GM19193 (cell line): ENCODE results near the gene DTNA.

Experiments
- POLR2A ChIP-seq: IDR thresholded peaks from 4 replicates; pipeline ENCODE4 v1.6.1; 2011; ENCODE audit not compliant: insufficient read depth, insufficient read length; ENCODE audit errors: extremely low read depth

Gene DTNA

DNA sequence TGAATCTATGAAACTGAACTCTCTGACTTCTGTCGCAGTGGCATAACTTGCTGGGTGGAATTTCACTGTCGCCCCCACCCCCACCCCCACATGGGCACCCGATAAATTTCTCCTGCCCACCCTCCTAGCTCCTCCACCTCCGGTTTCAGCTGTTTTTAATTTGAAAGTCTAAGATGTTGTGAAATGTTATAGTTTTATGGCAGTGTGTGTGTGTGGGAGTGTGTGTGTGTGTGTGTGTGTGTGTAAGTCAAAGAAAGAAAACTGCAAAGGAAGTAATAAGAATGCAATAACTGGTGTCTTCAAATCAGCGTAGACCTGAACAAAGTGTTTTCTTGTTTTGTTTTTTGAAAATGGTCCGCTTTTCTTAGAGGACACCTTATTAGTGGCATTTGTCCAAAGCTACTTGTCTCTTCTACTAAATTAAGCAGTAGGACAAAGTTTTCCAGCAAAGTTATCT is 388 bp downstream of the DTNA start:
- TF ChIP-seq POLR2A = no peak

DNA sequence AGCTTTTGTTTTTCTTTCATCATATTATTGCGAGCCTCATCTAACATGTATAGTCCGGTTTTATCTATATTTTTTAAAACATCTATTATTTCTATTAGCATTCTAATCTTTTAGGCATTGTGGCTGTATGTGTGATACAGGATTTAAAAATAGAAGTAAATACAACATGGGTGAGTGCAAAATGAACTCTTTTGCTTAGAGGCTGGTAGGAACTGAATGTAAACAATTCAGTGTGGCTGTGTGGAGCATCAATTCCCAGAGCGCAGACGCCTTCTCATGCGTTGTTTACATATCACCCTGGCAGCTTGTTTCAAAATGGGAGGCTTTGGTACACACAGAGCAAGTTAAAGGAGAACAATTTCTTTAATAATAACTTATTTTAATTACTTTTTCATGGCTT is 836 bp downstream of the DTNA start:
- TF ChIP-seq POLR2A = no peak

DNA sequence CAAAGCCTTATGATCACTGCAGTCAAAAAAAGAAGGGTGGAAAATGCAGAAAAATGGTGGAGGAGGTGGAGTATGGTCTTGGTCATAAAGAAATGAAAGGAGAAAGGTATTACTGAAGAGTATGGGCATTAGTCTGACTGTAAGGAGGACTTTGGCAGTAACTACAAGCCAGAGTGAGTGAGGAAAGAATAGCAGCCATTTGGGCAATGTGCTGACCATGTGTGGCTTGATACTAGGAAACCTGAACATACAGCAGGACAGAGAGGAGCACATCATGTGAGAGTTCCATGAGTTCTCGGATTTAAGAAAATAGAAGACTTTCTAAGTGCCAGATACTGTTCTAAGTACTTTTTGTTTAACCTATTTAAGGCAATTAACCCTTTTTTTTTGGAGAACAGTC is 8.5 kb downstream of the DTNA start:
- TF ChIP-seq POLR2A = no peak

GRCh38 chr18:34720220-34720619 is 10.1 kb downstream of the DTNA start:
- no peak for TF ChIP-seq POLR2A

DNA sequence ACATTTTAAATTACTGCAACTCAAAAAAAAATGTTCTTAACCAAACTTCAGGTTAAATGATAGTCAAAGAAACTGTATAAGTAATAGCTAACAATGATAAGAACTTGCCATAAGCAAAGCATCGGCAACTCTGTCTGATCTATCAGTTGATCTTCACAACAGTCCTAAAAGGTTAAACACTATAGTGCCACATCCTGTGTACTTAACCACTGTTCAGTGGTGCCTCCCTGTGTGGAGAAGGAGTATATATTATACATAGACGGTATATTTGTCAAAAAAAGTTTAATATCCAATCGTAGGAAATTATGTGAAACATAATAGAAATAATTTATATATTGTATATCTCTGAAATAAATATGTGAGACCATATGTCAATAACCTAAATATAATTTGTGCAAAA is 13.0 kb downstream of the DTNA start:
- no peak for TF ChIP-seq POLR2A

DNA sequence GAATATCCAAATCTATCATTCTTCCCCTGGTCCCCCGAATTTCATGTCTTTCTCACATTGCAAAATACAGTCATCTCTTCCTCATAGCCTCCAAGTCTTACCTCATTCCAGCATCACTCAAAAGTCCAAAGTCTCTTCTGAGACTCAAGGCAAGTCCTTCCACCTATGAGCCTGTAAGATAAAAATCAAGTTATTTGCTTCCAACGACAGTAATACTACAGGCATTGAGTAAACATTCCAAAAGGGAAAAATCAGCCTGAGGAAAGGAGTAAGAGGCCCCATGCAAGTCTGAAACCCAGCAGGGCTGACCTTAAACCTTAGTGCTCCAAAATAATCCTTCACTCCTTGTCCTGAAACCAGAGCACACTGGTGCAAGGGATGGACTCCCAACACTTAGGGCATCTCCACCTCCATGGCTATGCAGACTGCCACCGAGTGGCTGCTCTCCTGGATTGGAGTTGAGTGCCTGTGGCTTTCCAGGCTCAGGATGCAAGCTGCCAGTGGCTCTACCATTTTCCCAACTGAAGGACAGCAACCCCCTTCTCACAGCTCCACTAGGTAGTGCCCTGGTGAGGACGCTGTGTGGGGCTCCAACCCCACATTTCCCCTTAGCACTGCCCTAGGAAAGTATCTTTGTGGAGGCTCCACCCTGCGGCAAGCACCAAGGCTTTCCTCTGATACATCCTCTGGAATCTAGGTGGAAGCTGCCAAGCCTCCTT is 16.3 kb downstream of the DTNA start:
- no peak for TF ChIP-seq POLR2A

GRCh38 chr18:34729264-34729663 is 19.2 kb downstream of the DTNA start:
- TF ChIP-seq POLR2A = no peak

- no peak for TF ChIP-seq POLR2A
Measured at GRCh38 chr18:34729740-34730355, 19.8 kb downstream of the DTNA start.

DNA sequence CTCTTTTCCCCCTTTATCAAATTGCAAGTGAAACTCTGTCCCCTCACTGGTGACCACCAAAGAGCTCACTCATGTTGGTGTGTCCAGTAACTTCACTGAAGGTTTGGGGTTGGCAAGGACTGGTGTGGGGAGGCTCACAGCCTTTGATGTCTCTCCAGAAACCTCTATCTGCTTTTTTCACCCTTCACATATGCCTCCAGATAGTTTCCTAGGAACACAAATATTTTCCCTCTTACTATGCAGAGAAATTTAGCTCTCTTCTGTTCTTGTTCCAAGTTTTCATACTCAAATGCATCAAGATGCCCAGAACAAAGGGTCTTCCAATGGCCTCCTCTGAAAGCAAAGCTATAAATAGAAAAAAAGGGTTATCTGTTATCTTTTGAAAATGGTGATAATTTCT is 20.7 kb downstream of the DTNA start:
- TF ChIP-seq POLR2A = no peak

DNA sequence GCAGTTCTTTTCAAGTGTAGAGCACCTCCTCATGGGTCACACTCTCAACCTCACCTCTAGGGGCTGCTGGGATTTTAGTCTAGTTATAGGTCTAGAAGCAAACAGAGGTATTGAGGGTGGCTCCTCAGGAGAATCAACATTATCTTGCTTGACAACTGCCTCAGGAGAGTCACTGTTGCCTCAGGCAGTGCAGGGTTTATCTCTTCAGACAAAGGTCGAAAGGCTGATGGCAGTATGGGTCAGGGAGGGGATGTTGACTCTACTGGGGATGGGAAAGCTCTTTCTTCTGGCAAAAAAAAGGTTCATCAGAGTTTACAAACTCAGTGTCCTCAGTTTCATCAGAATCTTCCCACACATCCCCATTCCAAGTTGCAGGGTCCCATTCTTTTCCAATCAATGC is 24.0 kb downstream of the DTNA start:
- no peak for TF ChIP-seq POLR2A

DNA sequence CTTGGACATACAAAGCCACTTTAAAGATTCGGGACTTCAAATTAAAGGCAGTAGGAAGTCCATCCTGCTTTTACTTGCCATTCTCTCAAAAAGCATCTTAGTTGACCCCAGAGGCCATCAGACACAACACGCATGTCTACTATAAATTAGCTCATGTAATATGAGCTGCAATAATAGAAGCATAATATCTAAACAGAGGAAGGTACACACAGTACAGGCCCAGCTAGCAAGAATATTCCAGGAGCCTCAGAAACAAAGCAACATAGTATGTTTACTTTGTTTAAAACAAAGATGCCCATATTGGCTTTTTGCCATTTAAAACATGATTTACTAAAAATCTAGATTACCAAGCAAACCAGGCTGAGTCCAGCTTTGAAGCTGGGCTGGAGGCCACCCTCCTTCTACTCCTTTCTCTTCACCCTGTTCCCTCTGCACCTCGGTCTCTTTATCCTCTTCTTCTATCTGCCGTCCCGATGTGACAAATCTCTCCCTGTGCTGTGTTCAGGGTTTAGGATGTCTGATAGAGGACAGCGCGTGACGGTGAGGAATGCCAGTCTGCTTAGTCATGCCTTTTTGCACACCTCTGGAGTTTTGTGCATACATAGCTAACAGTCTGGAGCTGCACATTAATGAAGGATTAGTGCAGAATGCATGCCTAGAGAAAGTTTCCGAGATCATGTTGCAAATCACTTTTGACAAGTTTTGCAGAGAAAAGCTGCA is 28.2 kb downstream of the DTNA start:
- no peak for TF ChIP-seq POLR2A

DNA sequence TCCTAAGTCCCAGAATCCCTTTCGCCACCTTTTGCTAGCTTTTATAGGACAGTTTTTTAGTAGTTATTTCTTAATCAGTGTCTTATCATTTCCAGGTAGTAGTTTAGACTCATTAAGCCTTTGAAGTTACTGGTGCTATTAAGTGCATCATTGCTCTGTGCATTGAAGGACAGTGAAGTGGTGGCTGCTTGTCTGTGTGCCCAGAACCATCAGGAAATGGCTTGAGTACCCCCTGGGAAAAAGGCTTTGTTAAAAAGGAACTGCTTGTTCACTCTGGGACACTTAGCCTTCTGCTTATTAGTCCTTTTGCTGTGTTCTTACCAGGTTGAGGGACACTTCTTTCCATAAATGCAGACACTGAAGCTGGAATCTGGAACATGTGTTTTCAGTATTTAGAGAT is 30.0 kb downstream of the DTNA start:
- TF ChIP-seq POLR2A = no peak

- no peak for TF ChIP-seq POLR2A
Measured at GRCh38 chr18:34740724-34741123, 30.6 kb downstream of the DTNA start.

GRCh38 chr18:34741401-34741800 is 31.3 kb downstream of the DTNA start:
- no peak for TF ChIP-seq POLR2A

DNA sequence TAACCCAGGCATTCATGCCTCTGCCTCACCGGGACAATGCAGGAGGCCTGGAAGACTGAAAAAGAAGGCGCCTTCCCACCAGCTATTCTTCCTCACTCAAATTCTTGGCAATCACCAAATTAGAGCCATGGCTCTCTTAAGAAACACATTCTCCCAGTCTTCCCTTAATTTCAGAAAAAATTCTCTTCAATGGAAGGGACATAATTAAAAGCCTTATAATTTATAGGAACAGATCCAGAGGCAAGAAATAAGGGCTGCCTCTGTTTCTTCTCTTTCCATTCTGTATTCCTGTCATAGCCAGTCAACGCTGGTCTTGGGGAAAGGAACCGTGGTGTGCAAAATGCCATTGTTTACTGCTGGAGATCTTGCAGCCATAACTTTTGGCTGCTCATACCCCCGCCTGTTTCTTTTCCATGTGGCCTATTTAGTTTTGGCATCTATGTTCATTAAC is 32.8 kb downstream of the DTNA start:
- no peak for TF ChIP-seq POLR2A

GRCh38 chr18:34744569-34744968 is 34.5 kb downstream of the DTNA start:
- no peak for TF ChIP-seq POLR2A
